ENCODE measurements around the gene TRPC5OS. TPM values are rescaled to one million over a fixed set of nuclear protein-coding genes. Genes with fewer than 3 reads are reported as not detected.

Gene TRPC5OS
- total and polyA plus RNA-seq, 2 donors (not counting 1 experiment from before 2014, with no cell fraction given) = not detected

- CTCF ChIA-PET = no interaction called here
- Mint-ChIP-seq H3K4me1 (no peaks in the 10 kb centered on the region), H3K9me3 (ENCODE audit: insufficient read depth) (no peaks in the 10 kb centered on the region), H3K27ac (no peak overlapping the region), H3K27me3 (no peaks in the 10 kb centered on the region), H3K4me3 (no peak overlapping the region)
- no peaks in the 10 kb centered on the region for H4K20me1 ChIP-seq (ENCODE audit: control insufficient read depth, insufficient read depth, low read length, poor library complexity, severe bottlenecking)
- POLR2A ChIA-PET = no interaction called here
- H3K27ac ChIP-seq (ENCODE audit: low read length in 2 of 2) = no peak overlapping the region
- H3K36me3 ChIP-seq (replicated peaks in 1 of 2; ENCODE audit: control extremely low read depth in 1 of 2, control insufficient read depth in 1 of 2, extremely low read depth in 1 of 2, insufficient read depth in 2 of 2, low read length in 1 of 2) = no peaks in the 10 kb centered on the region
- no peak overlapping the region for H3K4me2 ChIP-seq (replicated peaks; ENCODE audit: low read depth, low read length, poor library complexity, severe bottlenecking)
- no CpG with 5 or more reads among the region's 7 CpGs for WGBS (ENCODE audit: insufficient coverage)
- TF ChIP-seq, protein P1, sequence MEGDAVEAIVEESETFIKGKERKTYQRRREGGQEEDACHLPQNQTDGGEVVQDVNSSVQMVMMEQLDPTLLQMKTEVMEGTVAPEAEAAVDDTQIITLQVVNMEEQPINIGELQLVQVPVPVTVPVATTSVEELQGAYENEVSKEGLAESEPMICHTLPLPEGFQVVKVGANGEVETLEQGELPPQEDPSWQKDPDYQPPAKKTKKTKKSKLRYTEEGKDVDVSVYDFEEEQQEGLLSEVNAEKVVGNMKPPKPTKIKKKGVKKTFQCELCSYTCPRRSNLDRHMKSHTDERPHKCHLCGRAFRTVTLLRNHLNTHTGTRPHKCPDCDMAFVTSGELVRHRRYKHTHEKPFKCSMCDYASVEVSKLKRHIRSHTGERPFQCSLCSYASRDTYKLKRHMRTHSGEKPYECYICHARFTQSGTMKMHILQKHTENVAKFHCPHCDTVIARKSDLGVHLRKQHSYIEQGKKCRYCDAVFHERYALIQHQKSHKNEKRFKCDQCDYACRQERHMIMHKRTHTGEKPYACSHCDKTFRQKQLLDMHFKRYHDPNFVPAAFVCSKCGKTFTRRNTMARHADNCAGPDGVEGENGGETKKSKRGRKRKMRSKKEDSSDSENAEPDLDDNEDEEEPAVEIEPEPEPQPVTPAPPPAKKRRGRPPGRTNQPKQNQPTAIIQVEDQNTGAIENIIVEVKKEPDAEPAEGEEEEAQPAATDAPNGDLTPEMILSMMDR (IDR thresholded peaks at IDR 0.05) = no peak
- no peak for TF ChIP-seq EZH2 (IDR thresholded peaks at IDR 0.05; ENCODE audit: borderline replicate concordance, insufficient read depth, low read depth, low read length, poor library complexity, severe bottlenecking)
- no peaks in the 10 kb centered on the region for H3K27me3 ChIP-seq (replicated peaks in 1 of 4; ENCODE audit: control extremely low read depth in 1 of 4, control insufficient read depth in 3 of 4, insufficient read depth in 4 of 4, low read length in 3 of 4)
- H3K4me3 ChIP-seq (ENCODE audit: control extremely low read depth in 1 of 5, extremely low read depth in 1 of 5, insufficient read depth in 1 of 5, low read depth in 2 of 5, low read length in 4 of 5) = no peak overlapping the region
- no peaks in the 10 kb centered on the region for H3K9me3 ChIP-seq (ENCODE audit: control extremely low read depth in 1 of 3, control insufficient read depth in 2 of 3, insufficient read depth in 1 of 3, low read length in 2 of 3)
- intact Hi-C loops (cut with micrococcal nuclease) = no loop called here
- H3K9ac ChIP-seq (ENCODE audit: low read length) = no peak overlapping the region
- DNase-seq = no peak
- H3K79me2 ChIP-seq (ENCODE audit: control insufficient read depth, insufficient read depth, low read length) = no peaks in the 10 kb centered on the region
- no peak for ATAC-seq (ENCODE audit: low read depth)
- H2AFZ ChIP-seq (ENCODE audit: insufficient read depth, low read depth, low read length, poor library complexity, severe bottlenecking) = no peak overlapping the region
- no peaks in the 10 kb centered on the region for H3K4me1 ChIP-seq (ENCODE audit: control insufficient read depth in 2 of 2, insufficient read depth in 2 of 2, low read length in 2 of 2)
These were observed 20.2 kb downstream of the TRPC5OS start for GRCh38 chrX:111896148-111896547.

- H3K4me3 Mint-ChIP-seq = no peak overlapping the region
- H3K36me3 ChIP-seq (replicated peaks in 1 of 2; ENCODE audit: control extremely low read depth in 1 of 2, control insufficient read depth in 1 of 2, extremely low read depth in 1 of 2, insufficient read depth in 2 of 2, low read length in 1 of 2) = no peaks in the 10 kb centered on the region
- DNase-seq (no peak), ATAC-seq (ENCODE audit: low read depth) (no peak)
- TF ChIP-seq EZH2 (IDR thresholded peaks at IDR 0.05; ENCODE audit: borderline replicate concordance, insufficient read depth, low read depth, low read length, poor library complexity, severe bottlenecking) = no peak
- no peak overlapping the region for H3K4me2 ChIP-seq (replicated peaks; ENCODE audit: low read depth, low read length, poor library complexity, severe bottlenecking)
- no peaks in the 10 kb centered on the region for H3K4me1 ChIP-seq (ENCODE audit: control insufficient read depth in 2 of 2, insufficient read depth in 2 of 2, low read length in 2 of 2)
- no peaks in the 10 kb centered on the region for H3K27me3 Mint-ChIP-seq
- no peaks in the 10 kb centered on the region for H3K9me3 Mint-ChIP-seq (ENCODE audit: insufficient read depth)
- H3K4me3 ChIP-seq (ENCODE audit: control extremely low read depth in 1 of 5, extremely low read depth in 1 of 5, insufficient read depth in 1 of 5, low read depth in 2 of 5, low read length in 4 of 5) = no peak overlapping the region
- H3K79me2 ChIP-seq (ENCODE audit: control insufficient read depth, insufficient read depth, low read length) = no peaks in the 10 kb centered on the region
- no peak overlapping the region for H2AFZ ChIP-seq (ENCODE audit: insufficient read depth, low read depth, low read length, poor library complexity, severe bottlenecking)
- no peak overlapping the region for H3K9ac ChIP-seq (ENCODE audit: low read length)
- H3K4me1 Mint-ChIP-seq = no peaks in the 10 kb centered on the region
- H4K20me1 ChIP-seq (ENCODE audit: control insufficient read depth, insufficient read depth, low read length, poor library complexity, severe bottlenecking) = no peaks in the 10 kb centered on the region
- no peak overlapping the region for H3K27ac ChIP-seq (ENCODE audit: low read length in 2 of 2)
- no CpG with 5 or more reads among the region's 7 CpGs for WGBS (ENCODE audit: insufficient coverage)
- no peaks in the 10 kb centered on the region for H3K27me3 ChIP-seq (replicated peaks in 1 of 4; ENCODE audit: control extremely low read depth in 1 of 4, control insufficient read depth in 3 of 4, insufficient read depth in 4 of 4, low read length in 3 of 4)
- no peaks in the 10 kb centered on the region for H3K9me3 ChIP-seq (ENCODE audit: control extremely low read depth in 1 of 3, control insufficient read depth in 2 of 3, insufficient read depth in 1 of 3, low read length in 2 of 3)
- CTCF ChIA-PET = no interaction called here
- H3K27ac Mint-ChIP-seq = no peak overlapping the region
- POLR2A ChIA-PET = no interaction called here
- intact Hi-C loops (cut with micrococcal nuclease) = no loop called here
These were observed 38.6 kb downstream of the TRPC5OS start for GRCh38 chrX:111914398-111915090.

Data from B cell (primary cell).